Esophagus (tissue), 2 donors: Measurements from ENCODE around the gene USP50. TPM values are rescaled to one million over a fixed set of nuclear protein-coding genes. Genes with fewer than 3 reads are reported as not detected.

Experiments
- H3K27ac ChIP-seq, 2 donors: one replicate each; pipeline ENCODE4 v1.5.1; 2013; ENCODE audit warnings: low read depth in 2 of 2, mild to moderate bottlenecking in 2 of 2, inconsistent platforms in 1 of 2, low read length in 1 of 2, moderate library complexity in 1 of 2
- H3K27me3 ChIP-seq, 2 donors: one replicate each; pipeline ENCODE4 v1.6.1; 2013; ENCODE audit warnings: low read length in 2 of 2, control low read depth in 1 of 2, mild to moderate bottlenecking in 1 of 2; ENCODE audit not compliant: insufficient read depth in 2 of 2, control insufficient read depth in 1 of 2
- H3K36me3 ChIP-seq, 2 donors: one replicate each; pipeline ENCODE4 v1.6.1; 2013; ENCODE audit warnings: low read length in 1 of 2; ENCODE audit not compliant: control insufficient read depth in 2 of 2, insufficient read depth in 2 of 2
- H3K4me1 ChIP-seq, 2 donors: one replicate each; pipeline ENCODE4 v1.6.1; 2013; ENCODE audit warnings: low read length in 1 of 2; ENCODE audit not compliant: control insufficient read depth in 2 of 2, insufficient read depth in 2 of 2
- H3K4me3 ChIP-seq, 2 donors: one replicate each; pipeline ENCODE4 v1.5.1; 2013; ENCODE audit warnings: low read length in 2 of 2, mild to moderate bottlenecking in 2 of 2, low read depth in 1 of 2, moderate library complexity in 1 of 2
- H3K9me3 ChIP-seq, 2 donors: one replicate each; pipeline ENCODE4 v1.6.1; 2013; ENCODE audit warnings: mild to moderate bottlenecking in 2 of 2, low read depth in 1 of 2, low read length in 1 of 2, moderate library complexity in 1 of 2; ENCODE audit not compliant: control insufficient read depth in 2 of 2, insufficient read depth in 1 of 2
- WGBS, 2 donors: extraction: QIAGEN DNeasy Blood & Tissue Kit; methylation state at CpG; one replicate each; pipeline ENCODE4 v1.1.7; 2013; 5-methylcytosine and 5-hydroxymethylcytosine counted together
- polyA plus RNA-seq, 2 donors: library from polyadenylated mRNA; stranded (reverse); fragments of 200-250 nt; gene quantifications; one replicate each; pipeline ENCODE4 v1.2.3, GENCODE V29; 2013
- donor health status: healthy with polysubstance abuse.
- donor health status: Bipolar disorder and iron deficiency.

USP50 gene
- polyA plus RNA-seq, 2 donors: not detected

DNA sequence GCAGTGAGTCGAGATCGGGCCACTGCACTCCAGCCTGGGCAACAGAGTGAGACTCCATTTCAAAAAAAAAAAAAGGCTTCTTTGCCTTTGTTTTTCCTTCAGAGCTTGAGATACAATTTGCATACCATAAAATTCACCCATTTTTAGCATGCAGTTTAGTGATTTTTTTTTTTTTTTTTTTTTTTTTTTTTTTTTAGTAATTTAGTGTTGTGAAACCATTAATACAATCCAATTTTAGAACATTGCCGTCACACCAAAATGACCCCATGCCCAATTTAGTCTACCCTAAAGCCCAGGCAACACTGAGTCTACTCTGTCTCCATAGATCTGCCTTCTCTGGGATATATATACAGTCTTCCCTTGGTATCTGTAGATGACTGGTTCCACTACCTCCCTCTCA, 61.1 kb downstream of the USP50 start:
- H3K36me3 ChIP-seq: peaks cover 2 to 4% of the 10 kb centered on the region in 2 donors
- H3K4me3 ChIP-seq: no peak overlapping the region
- no peaks in the 10 kb centered on the region for H3K27me3 ChIP-seq
- H3K27ac ChIP-seq: no peak overlapping the region
- H3K9me3 ChIP-seq: no peaks in the 10 kb centered on the region
- 93 to 98% methylated on average over 3 of the region's 3 CpGs for WGBS, 2 donors
- H3K4me1 ChIP-seq: no peaks in the 10 kb centered on the region

DNA sequence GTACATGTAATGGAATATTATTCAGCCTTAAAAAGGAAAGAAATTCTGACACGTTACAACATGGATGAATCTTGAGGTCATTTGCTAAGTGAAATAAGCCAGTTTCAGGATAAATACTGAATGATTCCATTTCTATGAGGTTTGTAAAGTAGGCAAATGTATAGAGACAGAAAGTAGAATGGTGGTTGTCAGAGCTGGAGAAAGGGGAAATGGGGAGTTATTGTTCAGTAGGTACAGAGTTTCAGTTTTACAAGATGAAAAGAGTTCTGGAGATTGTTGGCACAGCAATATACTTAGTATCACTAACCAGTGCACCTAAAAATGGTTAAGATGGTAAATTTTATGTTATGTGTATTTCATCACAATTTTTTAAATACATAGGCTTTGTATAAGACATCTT, 61.7 kb downstream of the USP50 start:
- no peak overlapping the region for H3K27ac ChIP-seq
- 92 to 96% methylated on average over 1 of the region's 1 CpG for WGBS, 2 donors
- H3K9me3 ChIP-seq: no peaks in the 10 kb centered on the region
- H3K4me1 ChIP-seq: no peaks in the 10 kb centered on the region
- H3K4me3 ChIP-seq: no peak overlapping the region
- no peaks in the 10 kb centered on the region for H3K27me3 ChIP-seq
- H3K36me3 ChIP-seq: peaks cover 2% of the 10 kb centered on the region in 2 donors

DNA sequence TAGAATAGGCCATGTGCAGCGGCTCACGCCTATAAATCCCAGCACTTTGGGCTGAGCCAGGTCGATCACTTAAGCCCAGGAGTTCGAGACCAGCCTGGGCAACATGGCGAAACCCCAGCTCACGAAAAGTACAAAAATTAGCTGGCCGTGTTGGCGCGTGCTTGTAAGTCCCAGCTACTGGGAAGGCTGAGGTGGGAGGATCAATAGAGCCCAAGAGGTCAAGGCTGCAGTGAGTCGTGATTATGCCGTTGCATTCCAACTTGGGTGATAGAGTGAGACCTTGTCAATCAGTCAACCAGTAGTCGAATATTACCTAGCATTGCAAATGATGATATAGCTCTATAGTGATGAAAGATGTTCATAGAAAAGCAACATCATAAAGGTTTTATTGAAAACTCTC, 70.3 kb downstream of the USP50 start:
- 94 to 96% methylated on average over 12 of the region's 12 CpGs for WGBS, 2 donors
- Histone ChIP-seq H3K4me3 (no peak overlapping the region), H3K27ac (no peak overlapping the region), H3K27me3 (no peaks in the 10 kb centered on the region), H3K36me3 (peaks cover 0 to 4% of the 10 kb centered on the region in 2 donors), H3K4me1 (no peaks in the 10 kb centered on the region), H3K9me3 (no peaks in the 10 kb centered on the region)

DNA sequence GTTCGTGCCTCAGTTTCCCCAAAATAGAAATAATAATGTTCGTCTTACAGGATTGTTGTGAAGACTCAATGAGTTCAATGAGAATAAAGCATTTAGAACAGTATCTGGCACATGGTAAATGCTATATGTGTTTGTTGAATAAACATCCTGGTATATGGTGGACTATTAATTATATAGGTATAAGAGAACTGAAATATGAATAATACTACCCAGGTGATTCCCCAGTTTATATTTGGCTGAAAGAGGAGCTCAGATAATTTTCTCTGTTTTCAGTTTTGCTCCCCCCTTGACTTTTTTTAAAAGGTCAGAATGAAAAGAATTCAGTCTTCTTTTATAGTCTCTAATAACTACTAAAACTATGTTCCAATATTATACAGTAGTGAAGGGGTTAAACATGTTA, 75.4 kb downstream of the USP50 start:
- H3K27me3 ChIP-seq: no peaks in the 10 kb centered on the region
- no peak overlapping the region for H3K27ac ChIP-seq
- H3K9me3 ChIP-seq: no peaks in the 10 kb centered on the region
- peaks cover 0 to 4% of the 10 kb centered on the region in 2 donors for H3K36me3 ChIP-seq
- 92 to 99% methylated on average over 2 of the region's 2 CpGs for WGBS, 2 donors
- no peak overlapping the region for H3K4me3 ChIP-seq
- H3K4me1 ChIP-seq: no peaks in the 10 kb centered on the region

DNA sequence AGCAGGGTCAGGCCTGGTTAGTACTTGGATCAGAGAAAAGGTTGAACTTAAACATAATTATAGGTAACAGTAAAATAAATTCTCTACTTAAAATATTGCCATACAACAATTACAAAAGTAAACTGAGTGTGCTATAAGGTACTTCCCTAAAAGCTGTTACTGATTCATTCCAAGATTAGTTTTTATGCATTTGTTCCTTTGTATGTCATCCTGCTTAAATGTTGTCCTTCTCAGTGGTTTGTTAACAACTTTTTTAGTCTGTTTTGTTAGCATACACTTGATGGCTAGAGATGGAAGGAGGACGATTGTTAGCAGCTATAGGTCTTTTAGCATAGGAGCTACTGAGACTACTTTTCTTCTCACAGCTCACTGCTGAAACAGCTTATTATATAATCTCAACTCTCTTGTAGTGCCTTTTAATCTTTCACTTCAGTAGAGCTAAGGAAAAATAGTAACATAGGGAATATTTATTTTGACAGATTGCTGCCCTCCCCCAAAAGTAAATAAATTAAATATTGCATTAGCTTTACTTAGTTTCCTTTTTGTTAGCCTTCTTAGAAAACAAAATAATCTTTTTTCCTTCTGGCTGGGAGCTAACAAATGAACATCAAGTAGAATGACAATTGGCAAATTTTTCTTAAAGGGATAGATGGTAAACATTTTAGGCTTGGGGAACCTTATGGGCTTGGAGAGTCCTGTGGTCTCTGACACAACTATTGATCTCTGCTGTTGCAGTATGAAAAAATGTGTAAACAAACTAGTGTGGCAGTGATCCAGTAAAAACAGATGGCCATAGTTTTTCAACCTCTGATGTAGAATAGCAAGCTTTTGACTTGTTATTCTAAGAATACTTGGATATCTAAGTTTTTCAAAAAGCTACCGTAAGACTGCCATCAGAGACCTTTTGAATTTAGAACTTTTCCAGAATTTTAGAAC, 82.8 kb downstream of the USP50 start:
- Histone ChIP-seq H3K27me3 (no peaks in the 10 kb centered on the region), H3K9me3 (no peaks in the 10 kb centered on the region), H3K27ac (no peak overlapping the region), H3K4me3 (no peak overlapping the region), H3K36me3 (peaks cover 0 to 2% of the 10 kb centered on the region in 2 donors), H3K4me1 (no peaks in the 10 kb centered on the region)
- 66 to 69% methylated on average over 2 of the region's 2 CpGs for WGBS, 2 donors

DNA sequence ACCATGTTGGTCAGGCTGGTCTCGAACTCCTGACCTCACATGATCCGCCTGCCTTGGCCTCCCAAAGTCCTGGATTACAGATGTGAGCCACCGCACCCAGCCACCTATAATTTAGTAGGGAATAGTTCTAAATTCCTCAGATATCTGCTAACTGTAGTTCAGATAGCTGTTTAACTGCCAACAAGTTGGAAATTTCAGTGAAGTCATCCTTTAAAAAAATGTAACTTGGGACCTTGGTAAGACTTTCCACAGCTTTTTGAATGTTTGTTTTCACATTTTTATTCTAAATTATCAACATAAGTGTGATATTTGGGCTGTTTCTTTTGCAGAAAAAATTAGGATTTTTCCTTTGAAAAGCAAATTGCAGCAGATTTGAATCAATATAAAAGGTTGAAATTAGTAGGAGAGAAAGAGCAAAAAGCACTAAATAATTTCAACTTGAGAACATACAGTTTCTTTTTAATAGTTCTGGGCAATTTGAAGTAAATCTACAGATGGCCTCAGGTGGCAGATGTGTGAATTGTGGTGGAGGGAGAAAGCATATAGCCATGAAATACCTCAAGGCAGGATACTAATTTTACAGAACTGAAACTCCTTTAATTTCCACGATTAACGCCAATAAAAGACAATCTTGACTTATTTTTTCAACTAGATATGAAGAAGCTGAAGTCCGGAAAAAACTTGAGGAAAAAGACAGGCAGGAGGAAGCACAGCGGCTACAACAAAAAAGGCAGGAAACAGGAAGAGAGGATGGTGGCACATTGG, 87.9 kb downstream of the USP50 start:
- 92 to 93% methylated on average over 7 of the region's 7 CpGs for WGBS, 2 donors
- H3K4me1 ChIP-seq: no peaks in the 10 kb centered on the region
- peaks cover 0 to 7% of the 10 kb centered on the region in 2 donors for H3K36me3 ChIP-seq
- H3K27me3 ChIP-seq: no peaks in the 10 kb centered on the region
- no peaks in the 10 kb centered on the region for H3K9me3 ChIP-seq
- H3K4me3 ChIP-seq: no peak overlapping the region
- H3K27ac ChIP-seq: no peak overlapping the region

DNA sequence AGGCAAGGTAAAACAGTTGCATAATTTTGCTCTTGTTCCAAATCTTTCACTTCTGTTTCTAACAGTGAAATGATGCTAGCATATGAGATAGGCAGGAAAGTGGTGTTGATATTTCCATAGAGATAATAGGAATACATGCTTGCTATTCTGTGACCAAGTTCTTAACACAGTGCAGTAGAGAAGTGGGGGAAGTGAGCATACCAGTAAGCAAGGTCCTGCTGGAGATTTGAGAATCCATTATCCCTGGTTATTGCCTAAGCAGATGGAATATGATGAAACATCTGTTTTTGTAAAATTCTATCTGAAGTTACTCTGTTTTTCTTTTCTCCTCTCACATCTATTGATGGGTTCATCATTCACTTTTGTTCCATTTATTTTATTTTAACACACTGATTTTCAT, 93.5 kb downstream of the USP50 start:
- H3K27me3 ChIP-seq: no peaks in the 10 kb centered on the region
- H3K9me3 ChIP-seq: no peaks in the 10 kb centered on the region
- H3K36me3 ChIP-seq: peaks cover 0 to 5% of the 10 kb centered on the region in 2 donors
- H3K27ac ChIP-seq: no peak overlapping the region
- no peaks in the 10 kb centered on the region for H3K4me1 ChIP-seq
- H3K4me3 ChIP-seq: no peak overlapping the region

Other genes with a start within 250 kb of the USP50 start
- gene GABPB1, start 191.5 kb downstream of the USP50 start, polyA plus RNA-seq: 1 to 10 TPM; 5.1 to 7.3 TPM
- gene USP8, start 122.3 kb downstream of the USP50 start, polyA plus RNA-seq: 10 to 100 TPM; 18.6 to 20.1 TPM
- gene TRPM7, start 140.1 kb upstream of the USP50 start, polyA plus RNA-seq: 1 to 10 TPM; 4.9 to 6.1 TPM
- 10 to 100 TPM; 12.4 to 21.7 TPM for gene SPPL2A, start 219.0 kb upstream of the USP50 start, polyA plus RNA-seq